HepG2 (cell line): Measurements from ENCODE around the gene ID3. TPM values are rescaled to one million over a fixed set of nuclear protein-coding genes. Genes with fewer than 3 reads are reported as not detected.

Source experiments
- ATF7 ChIP-seq, 2 experiments: fragments of 450-650 bp in 1 of 2; sonication (generic) in 1 of 2; formaldehyde crosslinking in 1 of 2; IDR thresholded peaks; 2 replicates each; pipeline versions ENCODE4 v1.4.0 to v1.6.1; 2016 to 2020; ENCODE audit warnings: antibody characterized with exemption in 1 of 2, mild to moderate bottlenecking in 1 of 2, missing genetic modification reagents in 1 of 2
- FOXP4 ChIP-seq: sonication (generic); formaldehyde crosslinking; IDR thresholded peaks from 2 replicates; pipeline ENCODE4 v1.4.0; 2020; ENCODE audit warnings: missing genetic modification reagents
- IKZF4 ChIP-seq: sonication (generic); formaldehyde crosslinking; IDR thresholded peaks from 2 replicates; pipeline ENCODE4 v1.5.1; 2020; ENCODE audit warnings: borderline replicate concordance, mild to moderate bottlenecking, low read depth, missing genetic modification reagents; ENCODE audit errors: not compliant biosample characterization
- MAFG ChIP-seq: sonication (generic); formaldehyde crosslinking; IDR thresholded peaks from 2 replicates; pipeline ENCODE4 v1.5.1; 2020; ENCODE audit warnings: mild to moderate bottlenecking, missing genetic modification reagents
- PAX8 ChIP-seq: sonication (generic); formaldehyde crosslinking; IDR thresholded peaks from 2 replicates; pipeline ENCODE4 v1.8.0; 2022; ENCODE audit warnings: mild to moderate bottlenecking, missing genetic modification reagents, borderline replicate concordance
- PAXIP1 ChIP-seq: sonication (generic); formaldehyde crosslinking; conservative IDR thresholded peaks from 2 replicates; pipeline ENCODE4 v1.4.0; 2020; ENCODE audit warnings: mild to moderate bottlenecking, missing genetic modification reagents, moderate library complexity
- SIX1 ChIP-seq: sonication (generic); formaldehyde crosslinking; IDR thresholded peaks from 2 replicates; pipeline ENCODE4 v1.4.0; 2020; ENCODE audit warnings: missing genetic modification reagents, borderline replicate concordance
- U2AF2 ChIP-seq: fragments of 200-400 bp; formaldehyde crosslinking; IDR thresholded peaks from 2 replicates; pipeline ENCODE4 v1.6.1; 2017; ENCODE audit warnings: low read depth, mild to moderate bottlenecking, low read length
- XRCC5 ChIP-seq: fragments of 200-400 bp; formaldehyde crosslinking; optimal IDR thresholded peaks from 2 replicates; pipeline ENCODE3; 2017; ENCODE audit warnings: mild to moderate bottlenecking, low read length
- ZNF12 ChIP-seq: sonication (generic); formaldehyde crosslinking; IDR thresholded peaks from 2 replicates; pipeline ENCODE4 v1.5.0; 2020; ENCODE audit warnings: missing genetic modification reagents
- ZNF234 ChIP-seq: sonication (generic); formaldehyde crosslinking; conservative IDR thresholded peaks from 2 replicates; pipeline ENCODE4 v1.5.1; 2020; ENCODE audit warnings: mild to moderate bottlenecking, missing genetic modification reagents
- ZNF567 ChIP-seq: sonication (generic); formaldehyde crosslinking; IDR thresholded peaks from 2 replicates; pipeline ENCODE4 v1.8.1; 2023; ENCODE audit warnings: mild to moderate bottlenecking, missing genetic modification reagents, borderline replicate concordance
- ZNF614 ChIP-seq: IDR thresholded peaks from 2 replicates; pipeline ENCODE4 v1.6.1; 2018; ENCODE audit warnings: missing biosample characterization, missing genetic modification reagents, inconsistent platforms, borderline replicate concordance
- ZNF687 ChIP-seq: sonication (generic); formaldehyde crosslinking; IDR thresholded peaks from 2 replicates; pipeline ENCODE4 v1.5.1; 2020; ENCODE audit warnings: mild to moderate bottlenecking, missing genetic modification reagents, moderate library complexity
- ZNF746 ChIP-seq: sonication (generic); formaldehyde crosslinking; IDR thresholded peaks from 2 replicates; pipeline ENCODE4 v1.8.0; 2022; ENCODE audit warnings: mild to moderate bottlenecking, missing genetic modification reagents
- ZNF770 ChIP-seq: sonication (generic); formaldehyde crosslinking; IDR thresholded peaks from 2 replicates; pipeline ENCODE4 v1.5.0; 2020; ENCODE audit warnings: mild to moderate bottlenecking, missing genetic modification reagents
- polyA plus RNA-seq, 8 experiments: library from polyadenylated mRNA; depleted of rRNA in 3 of 8; stranded (reverse) in 7 of 8; unstranded in 1 of 8; fragments of >200 nt; fragmentation: Illumina TruSeq in 4 of 8; extraction: Trizol in 4 of 8; gene quantifications; 2 replicates each; pipeline versions ENCODE4 v1.2.1 to v1.2.3, GENCODE V29; 2011 to 2016; ENCODE audit warnings: low read depth in 4 of 8, missing spikeins in 1 of 8, mixed read lengths in 1 of 8; ENCODE audit not compliant: insufficient read depth in 1 of 8
- total RNA-seq, 5 experiments: library from RNA; depleted of rRNA; stranded (reverse); fragments of >200 nt; fragmentation: Illumina TruSeq; extraction: Trizol; gene quantifications; 2 replicates each; pipeline ENCODE4 v1.2.3, GENCODE V29; 2016; ENCODE audit warnings: low read depth in 1 of 5

Gene ID3
- total and polyA plus RNA-seq, 2 of the 13 experiments (the other 11 are each of a cell fraction or from before 2014, with no cell fraction given): 64.8 to 115 TPM

- TF ChIP-seq IKZF4 (CRISPR knock-in tag): peak; percentile 76
- TF ChIP-seq ZNF746 (CRISPR knock-in tag): no peak; the same call in 1 of the 2 replicates
- TF ChIP-seq SIX1 (CRISPR knock-in tag): no peak
- no peak for TF ChIP-seq ZNF12
- TF ChIP-seq ZNF567 (CRISPR knock-in tag): 0 out of 2 replicates have a peak, but pooled peaks have one; percentile 40
- TF ChIP-seq MAFG (CRISPR knock-in tag): no peak
- no peak for TF ChIP-seq ZNF614 (CRISPR knock-in tag)
- peak; percentile 77 for TF ChIP-seq PAXIP1 (CRISPR knock-in tag)
- TF ChIP-seq PAX8: no peak
- no peak for TF ChIP-seq ZNF770
- peak; percentile 76 for TF ChIP-seq FOXP4
- no peak for TF ChIP-seq ZNF234 (CRISPR knock-in tag)
- TF ChIP-seq XRCC5: peak; percentile 19
- TF ChIP-seq U2AF2: no peak
- peak; percentile 92 for TF ChIP-seq ZNF687 (CRISPR knock-in tag)
- TF ChIP-seq ATF7 (IDR thresholded peaks at IDR 0.05): no peak
- no peak; the same call in 1 of the 2 replicates for TF ChIP-seq ATF7 (CRISPR knock-in tag; IDR thresholded peaks at IDR 0.05)
Observed at GRCh38 chr1:23558140-23558871, 995 bp downstream of the ID3 start (continued).
